Muscle of leg (tissue), 11 donors: ENCODE results near the gene C2orf81. TPM values are rescaled to one million over a fixed set of nuclear protein-coding genes. Genes with fewer than 3 reads are reported as not detected.
"Not testable (repeated sequence)": the region's sequence is repeated elsewhere in the genome, so short reads cannot be mapped to it uniquely, and the experiment has no call there.

Experiments
- DNase-seq: peaks from one replicate; pipeline ENCODE4 v3.0.0; 2013
- H3K27ac ChIP-seq: one replicate; pipeline ENCODE4 v1.5.1; 2013; ENCODE audit warnings: mild to moderate bottlenecking, low read length, control low read depth
- H3K27me3 ChIP-seq: one replicate; pipeline ENCODE4 v1.6.1; 2013; ENCODE audit warnings: low read length; ENCODE audit not compliant: control insufficient read depth, insufficient read depth
- H3K36me3 ChIP-seq: one replicate; pipeline ENCODE4 v1.6.1; 2013; ENCODE audit warnings: low read length; ENCODE audit not compliant: control insufficient read depth, insufficient read depth
- H3K4me1 ChIP-seq: one replicate; pipeline ENCODE4 v1.6.1; 2013; ENCODE audit warnings: low read length; ENCODE audit not compliant: control insufficient read depth, insufficient read depth
- H3K4me3 ChIP-seq: one replicate; pipeline ENCODE4 v1.5.1; 2013; ENCODE audit warnings: low read length, control low read depth
- H3K9me3 ChIP-seq: replicated peaks from 2 replicates; pipeline ENCODE4 v1.6.1; 2013; ENCODE audit warnings: low read depth, low read length; ENCODE audit not compliant: control insufficient read depth
- WGBS: methylation state at CpG from one replicate; pipeline ENCODE4 v1.1.5; 2013; ENCODE audit warnings: missing lambda C conversion rate; ENCODE audit not compliant: insufficient coverage; 5-methylcytosine and 5-hydroxymethylcytosine counted together
- polyA plus RNA-seq, 8 donors: library from polyadenylated mRNA; unstranded; fragments of 120-200 nt; gene quantifications; one replicate each; pipeline versions ENCODE4 v1.2.1 to v1.2.3, GENCODE V29; 2013; ENCODE audit warnings: inconsistent platforms in 1 of 8, low replicate concordance in 1 of 8; ENCODE audit not compliant: insufficient read length in 8 of 8, insufficient read depth in 1 of 8
- total RNA-seq: library from RNA; stranded (reverse); fragments of 120-200 nt; gene quantifications from one replicate; pipeline ENCODE4 v1.2.4, GENCODE V29; 2013

The C2orf81 gene
- total and polyA plus RNA-seq, 9 donors = 1.4 to 3.6 (median 2.6) TPM

DNA sequence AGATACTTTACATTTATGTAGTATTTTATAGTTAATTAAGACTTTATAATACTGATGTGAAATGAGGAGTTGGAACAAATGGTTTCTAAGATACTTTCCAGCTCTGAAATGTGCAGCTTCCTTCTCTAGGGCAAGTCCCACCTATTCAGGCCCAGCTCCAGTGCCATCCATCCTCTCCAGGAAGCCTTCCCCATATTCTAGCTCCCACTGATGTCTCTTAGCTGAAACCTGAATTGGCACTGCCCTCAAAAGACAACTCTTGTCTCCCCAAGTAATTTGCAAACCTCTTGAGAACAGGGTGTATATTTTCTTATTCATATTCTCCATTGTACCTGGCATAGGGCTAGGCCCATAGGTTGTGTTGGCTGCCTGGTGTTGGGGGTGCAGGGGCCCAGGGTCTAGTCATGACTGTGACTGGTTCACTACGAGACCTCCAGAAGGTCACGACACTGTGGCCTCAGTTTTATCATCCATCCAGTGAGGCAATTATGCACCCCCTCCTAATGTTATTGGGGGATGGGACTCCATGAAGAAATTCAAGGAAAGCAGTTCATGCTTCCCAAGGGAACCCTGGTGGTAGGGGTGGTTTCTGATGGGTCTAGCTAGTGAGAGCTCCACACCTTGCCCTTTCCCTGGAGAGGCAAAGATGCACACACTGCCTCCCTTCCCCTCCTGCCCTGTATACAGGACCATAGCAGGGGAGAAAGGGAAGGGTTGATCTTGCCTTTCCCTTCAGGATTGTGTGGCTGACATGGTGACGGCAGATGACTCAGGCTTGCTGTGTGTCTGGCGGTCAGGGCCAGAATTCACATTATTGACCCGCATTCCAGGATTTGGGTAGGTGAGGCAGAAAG is 2.9 kb upstream of the C2orf81 start:
- no peak overlapping the region for H3K27ac ChIP-seq
- H3K27me3 ChIP-seq = no peaks in the 10 kb centered on the region
- no peaks in the 10 kb centered on the region for H3K9me3 ChIP-seq
- peaks cover 44% of the 10 kb centered on the region for H3K36me3 ChIP-seq
- DNase-seq = no peak
- peaks cover 8% of the 10 kb centered on the region for H3K4me1 ChIP-seq
- WGBS = 61% methylated on average over 3 of the region's 5 CpGs
- no peak overlapping the region for H3K4me3 ChIP-seq

- Histone ChIP-seq H3K4me3 (no peak overlapping the region), H3K36me3 (peaks cover 35% of the 10 kb centered on the region)
- WGBS = 87% methylated on average over 6 of the region's 9 CpGs
These were observed 2.0 kb upstream of the C2orf81 start for GRCh38 chr2:74423231-74424095.

DNA sequence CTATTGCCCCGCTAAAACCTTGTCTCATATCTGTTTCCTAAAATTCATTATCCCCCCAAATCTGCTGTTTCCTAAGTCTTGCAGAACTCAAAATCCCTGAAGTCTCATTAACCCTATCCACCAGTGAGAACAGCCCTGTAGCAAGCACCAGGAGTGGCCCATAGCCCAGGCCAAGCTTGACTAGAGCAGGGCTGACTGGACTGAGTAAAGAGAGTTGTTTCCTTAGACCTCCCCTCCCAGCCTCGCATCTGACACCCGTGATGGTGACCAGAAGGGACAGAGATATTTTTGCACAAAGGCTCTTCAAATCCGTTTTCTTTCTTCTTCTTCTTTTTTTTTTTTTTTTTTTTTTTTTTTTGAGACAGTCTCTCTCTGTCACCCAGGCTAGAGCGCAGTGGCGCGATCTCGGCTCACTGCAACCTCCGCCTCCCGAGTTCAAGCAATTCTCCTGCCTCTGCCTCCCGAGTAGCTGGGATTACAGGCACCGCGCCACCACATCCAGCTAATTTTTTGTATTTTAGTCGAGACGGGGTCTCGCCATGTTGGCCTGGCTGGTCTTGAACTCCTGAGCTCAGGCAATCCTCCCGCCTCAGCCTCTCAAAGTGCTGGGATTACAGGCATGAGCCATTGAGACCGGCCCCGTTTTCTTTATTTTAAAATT is 846 bp downstream of the C2orf81 start:
- not testable (repeated sequence) for H3K36me3 ChIP-seq, H3K27me3 ChIP-seq, H3K27ac ChIP-seq, H3K9me3 ChIP-seq, DNase-seq
- 79% methylated on average over 6 of the region's 19 CpGs for WGBS
- Histone ChIP-seq H3K4me3 (peak overlapping the region; percentile 54), H3K4me1 (peaks cover 25% of the 10 kb centered on the region)

More at GRCh38 chr2:74423231-74424095, 2.0 kb upstream of the C2orf81 start:
- Histone ChIP-seq H3K4me1 (peaks cover 10% of the 10 kb centered on the region), H3K9me3 (no peaks in the 10 kb centered on the region), H3K27ac (peak overlapping the region; percentile 10), H3K27me3 (no peaks in the 10 kb centered on the region)
- DNase-seq = no peak

DNA sequence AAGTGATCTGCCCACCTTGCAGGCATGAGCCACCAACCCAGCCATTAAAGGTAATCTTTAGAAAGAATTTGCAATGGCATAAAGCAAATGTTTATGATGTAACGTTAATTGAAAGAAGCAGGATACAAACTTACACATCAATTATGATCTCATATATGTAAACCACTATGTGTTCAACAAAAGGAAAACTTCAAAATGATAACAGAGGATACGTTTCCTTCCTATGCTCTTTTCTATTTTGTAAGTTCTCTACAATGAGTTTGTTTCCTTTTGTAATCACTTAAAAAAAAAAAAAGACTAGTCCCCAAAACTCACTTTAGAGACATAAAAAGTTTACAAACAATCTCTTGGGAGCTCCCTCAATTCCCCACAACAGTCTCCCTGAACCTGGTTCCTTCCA is 1.4 kb downstream of the C2orf81 start:
- Histone ChIP-seq H3K27me3 (peaks cover 4% of the 10 kb centered on the region), H3K9me3 (no peaks in the 10 kb centered on the region), H3K36me3 (peaks cover under 1% of the 10 kb centered on the region), H3K27ac (no peak overlapping the region), H3K4me1 (peaks cover 30% of the 10 kb centered on the region), H3K4me3 (no peak overlapping the region)
- no peak for DNase-seq
- WGBS = no CpG with 5 or more reads among the region's 2 CpGs

- DNase-seq = no peak
- Histone ChIP-seq H3K9me3 (no peaks in the 10 kb centered on the region), H3K27me3 (peaks cover 4% of the 10 kb centered on the region), H3K4me3 (no peak overlapping the region), H3K4me1 (peaks cover 35% of the 10 kb centered on the region), H3K27ac (no peak overlapping the region), H3K36me3 (no peaks in the 10 kb centered on the region)
- no CpG with 5 or more reads among the region's 1 CpG for WGBS
These were observed 2.1 kb downstream of the C2orf81 start for GRCh38 chr2:74419345-74419744.

DNA sequence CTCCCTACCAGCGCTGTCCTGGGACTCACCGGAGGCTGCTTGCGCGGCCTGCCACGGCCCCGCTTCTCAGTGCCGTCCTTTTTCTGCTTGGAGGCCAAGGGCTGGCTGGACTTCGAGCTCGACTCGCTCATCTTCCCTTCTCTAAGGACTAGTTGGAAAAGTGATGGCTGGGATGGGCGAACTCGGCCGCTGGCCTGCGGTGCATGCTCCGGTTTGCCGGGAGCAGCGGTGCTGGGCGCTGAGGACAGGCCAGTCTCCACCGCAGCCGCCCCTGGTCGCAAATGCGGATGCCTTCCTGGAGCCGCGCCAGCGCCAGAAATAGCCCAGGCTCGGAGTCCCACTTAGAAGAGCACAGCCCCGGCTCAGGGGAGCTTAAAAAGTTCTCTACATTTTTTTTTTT is 3.1 kb downstream of the C2orf81 start:
- Histone ChIP-seq H3K27me3 (peaks cover 4% of the 10 kb centered on the region), H3K27ac (no peak overlapping the region), H3K4me1 (peaks cover 42% of the 10 kb centered on the region), H3K4me3 (no peak overlapping the region), H3K9me3 (no peaks in the 10 kb centered on the region), H3K36me3 (no peaks in the 10 kb centered on the region)
- no peak for DNase-seq
- WGBS = 72% methylated on average over 21 of the region's 27 CpGs

DNA sequence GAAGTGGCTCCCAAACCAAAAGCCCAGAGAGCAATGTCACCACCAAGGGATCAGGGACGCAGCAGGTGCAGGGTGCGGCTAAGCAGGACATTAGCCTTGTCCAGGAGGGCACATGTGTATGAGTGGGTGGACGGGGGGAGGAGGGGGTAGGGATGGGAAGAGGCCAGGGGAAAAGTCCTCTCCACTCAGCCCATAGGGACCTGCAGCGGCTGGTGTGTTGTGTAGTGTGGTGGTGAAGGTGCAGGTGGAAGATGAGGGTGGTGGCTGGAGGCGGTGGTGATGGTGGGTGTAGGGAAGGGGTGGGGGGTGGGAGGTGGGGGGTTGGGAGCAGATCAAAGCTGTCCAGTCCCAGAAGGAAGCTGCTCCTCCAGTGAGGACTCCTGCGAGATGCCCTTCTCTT is 3.7 kb downstream of the C2orf81 start:
- Histone ChIP-seq H3K4me3 (no peak overlapping the region), H3K4me1 (peaks cover 45% of the 10 kb centered on the region), H3K27ac (no peak overlapping the region), H3K9me3 (no peaks in the 10 kb centered on the region), H3K36me3 (no peaks in the 10 kb centered on the region), H3K27me3 (peaks cover 4% of the 10 kb centered on the region)
- DNase-seq = no peak
- 100% methylated on average over 2 of the region's 6 CpGs for WGBS

GRCh38 chr2:74417197-74417596 is 4.2 kb downstream of the C2orf81 start:
- Histone ChIP-seq H3K9me3 (no peaks in the 10 kb centered on the region), H3K4me1 (peaks cover 44% of the 10 kb centered on the region), H3K27ac (no peak overlapping the region), H3K4me3 (no peak overlapping the region), H3K27me3 (peaks cover 4% of the 10 kb centered on the region), H3K36me3 (no peaks in the 10 kb centered on the region)
- no peak for DNase-seq
- WGBS = no CpG with 5 or more reads among the region's 3 CpGs

GRCh38 chr2:74416778-74417177 is 4.6 kb downstream of the C2orf81 start:
- Histone ChIP-seq H3K9me3 (no peaks in the 10 kb centered on the region), H3K4me1 (peaks cover 40% of the 10 kb centered on the region), H3K27ac (no peak overlapping the region), H3K27me3 (peaks cover 4% of the 10 kb centered on the region), H3K4me3 (no peak overlapping the region), H3K36me3 (no peaks in the 10 kb centered on the region)
- 55% methylated on average over 2 of the region's 3 CpGs for WGBS
- no peak for DNase-seq
